Stimulated activated CD4-positive, alpha-beta T cell treated with anti-CD3 and anti-CD28 coated beads, TNF-alpha, amount 100 ng/mL, for 4 hours (primary cell): ENCODE measurements around the gene NECAB3.

Experiments
- DNase-seq, 3 experiments: peaks; one replicate each; pipeline ENCODE4 v3.0.0-alpha.2; 2020; ENCODE audit warnings: low read depth in 3 of 3

Gene NECAB3

GRCh38 chr20:33664085-33664761, 10.0 kb downstream of the NECAB3 start:
- DNase-seq: no peak

GRCh38 chr20:33663161-33664084, 10.8 kb downstream of the NECAB3 start:
- DNase-seq: peak; percentile 62 to 79 (median 65)

- DNase-seq: no peak
These were observed 12.1 kb downstream of the NECAB3 start, which contains the start of gene C20orf144 for GRCh38 chr20:33662172-33662571. Gene C20orf144, plus strand, starts transcription at chr20:33662327. Its CDS starts 19 bp downstream, at chr20:33662346.

DNA sequence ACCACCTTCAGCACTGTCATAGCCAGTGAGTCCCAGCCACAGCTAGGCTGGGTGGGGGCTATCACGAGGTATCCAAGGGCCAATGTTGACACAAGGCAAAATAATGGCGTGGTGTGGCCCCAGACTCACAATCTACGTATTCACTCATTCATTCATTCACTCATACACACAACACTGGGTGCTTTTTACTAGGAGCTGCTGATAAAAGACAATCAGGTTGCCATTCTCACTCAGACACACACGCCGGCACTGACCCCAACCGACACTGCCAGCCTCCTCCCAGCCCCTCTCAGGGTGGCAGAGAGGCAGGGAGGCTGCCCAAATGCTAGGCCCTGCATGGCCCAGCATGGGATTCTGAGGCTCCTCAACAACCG, 13.6 kb downstream of the NECAB3 start:
- no peak for DNase-seq

DNA sequence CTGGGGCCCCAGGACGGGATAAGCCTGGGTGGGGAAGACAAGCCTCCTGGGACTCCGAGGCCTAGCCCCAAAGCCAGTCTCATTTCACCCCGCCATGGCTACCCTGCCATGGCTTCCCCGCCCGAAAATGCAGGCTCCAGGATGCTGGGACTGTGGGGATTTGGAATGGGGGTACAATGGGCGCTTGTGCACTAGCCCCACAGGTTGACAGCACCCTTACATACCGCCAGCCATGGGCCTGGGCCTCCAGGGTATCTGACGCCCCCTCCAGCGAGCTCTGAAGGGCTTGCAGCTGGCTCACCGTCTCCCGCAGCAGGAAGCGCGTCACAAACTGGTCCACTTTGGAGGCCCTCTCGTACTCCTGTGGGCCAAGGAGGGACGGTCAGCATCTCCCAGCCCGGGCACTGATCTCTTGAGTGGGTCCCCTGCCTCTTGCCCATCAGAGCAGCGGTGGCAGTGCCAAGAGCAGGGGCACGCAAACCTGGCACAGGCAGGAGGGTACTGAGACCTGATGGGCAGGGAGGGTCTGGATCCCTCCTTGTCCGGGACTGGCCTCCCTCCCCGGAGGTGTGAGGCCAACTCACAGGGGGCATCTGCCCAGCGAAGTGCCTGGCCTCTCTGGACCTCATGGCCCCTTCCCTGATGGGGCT, 14.1 kb downstream of the NECAB3 start:
- DNase-seq: no peak

DNA sequence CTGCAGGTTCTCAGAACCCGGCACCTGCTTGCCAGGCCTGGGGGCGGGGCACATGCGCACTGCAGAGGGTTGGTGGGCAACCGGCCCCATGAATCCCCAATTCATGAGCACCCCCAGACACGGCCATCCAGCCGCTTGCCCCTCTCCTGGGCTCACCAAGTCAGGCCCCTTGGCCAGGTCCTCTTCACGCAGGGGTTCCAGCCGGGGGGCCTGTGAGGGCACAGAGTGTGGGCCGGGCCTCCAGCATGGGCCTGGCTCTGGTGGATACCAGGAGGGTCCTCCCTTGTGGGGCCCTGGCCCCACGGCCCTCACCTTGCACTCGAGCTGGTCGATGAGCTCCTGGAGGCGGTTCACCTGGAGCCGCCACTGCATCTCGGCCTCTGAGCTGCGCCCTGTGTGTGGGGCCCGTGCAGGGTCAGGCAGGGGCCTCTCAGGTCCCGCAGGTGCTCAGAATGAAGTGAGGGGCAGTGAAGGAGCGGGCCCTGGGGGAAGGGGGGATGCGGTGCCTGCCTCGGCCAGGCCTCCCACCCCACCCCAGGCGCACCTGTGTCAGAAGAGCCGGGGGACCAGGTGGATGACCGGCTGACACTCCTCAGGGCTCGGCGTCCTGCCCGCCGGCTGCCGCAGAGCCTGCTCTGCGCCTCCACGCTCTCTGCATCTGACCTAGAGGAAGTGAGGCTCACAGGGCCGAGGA, 14.7 kb downstream of the NECAB3 start:
- DNase-seq: no peak

DNA sequence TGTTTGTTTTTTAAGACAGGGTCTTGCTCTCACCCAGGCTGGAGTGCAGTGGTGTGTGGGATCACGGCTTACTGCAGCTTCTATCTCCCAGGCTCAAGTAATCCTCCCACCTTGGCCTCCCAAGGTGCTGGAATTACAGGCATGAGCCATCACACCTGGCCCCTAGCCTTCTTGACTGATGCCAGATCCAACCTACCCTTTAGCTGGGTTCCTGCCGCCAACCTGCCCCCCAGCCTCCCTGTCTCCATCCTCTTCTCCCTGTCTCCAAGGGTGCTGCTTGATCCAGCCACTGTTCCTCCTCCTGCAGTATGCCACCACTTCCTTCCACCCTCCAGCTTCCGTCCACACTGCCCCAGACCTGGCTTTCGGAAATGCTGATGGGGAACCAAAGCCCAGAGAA, 15.3 kb downstream of the NECAB3 start:
- DNase-seq: no peak

GRCh38 chr20:33658510-33658909, 15.7 kb downstream of the NECAB3 start:
- no peak for DNase-seq

- DNase-seq: no peak
These were observed 16.5 kb downstream of the NECAB3 start for GRCh38 chr20:33657704-33658095.

DNA sequence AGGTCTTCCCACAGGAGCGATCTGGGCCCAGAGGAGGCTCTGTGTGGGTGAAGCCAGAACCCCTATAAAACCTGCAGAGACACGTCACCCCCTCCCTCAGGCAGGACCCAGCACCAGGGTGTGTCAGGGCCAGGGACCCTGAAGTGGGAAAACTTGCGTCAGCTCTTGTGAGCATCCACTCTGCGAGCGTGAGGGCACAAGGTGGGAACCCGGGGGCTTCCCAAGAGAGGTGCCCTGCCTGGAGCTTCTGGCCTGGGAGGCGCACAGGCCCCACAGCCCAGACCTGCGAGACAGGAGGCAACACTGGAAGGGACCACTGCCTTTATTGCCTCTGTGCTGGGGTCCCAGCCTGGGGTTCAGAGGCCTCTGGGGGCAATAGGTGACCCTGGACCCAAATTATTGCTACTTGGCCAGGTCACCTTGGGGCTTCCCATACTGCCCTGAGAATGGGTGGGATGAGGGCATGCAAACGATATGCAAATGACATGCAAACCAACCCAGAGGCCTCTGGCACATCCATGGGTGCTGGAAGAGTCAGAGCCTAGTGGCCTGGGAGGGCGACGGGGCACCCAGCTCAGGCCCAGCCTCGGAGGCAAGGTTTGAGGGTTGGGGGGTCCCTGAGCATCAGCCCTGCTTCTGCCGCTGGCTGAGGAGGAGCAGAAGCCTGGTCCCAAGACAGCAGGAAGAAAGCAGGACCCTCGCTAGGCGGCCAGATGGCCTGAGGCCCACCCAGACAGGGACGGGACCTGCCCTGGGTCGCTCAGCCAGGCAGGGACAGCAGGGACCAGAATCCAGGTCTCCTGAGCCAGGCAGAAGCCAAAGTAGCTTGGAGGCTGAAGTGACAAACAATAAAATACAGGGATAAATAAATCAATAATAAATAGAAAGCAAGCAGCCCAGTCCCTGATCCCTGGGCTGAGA, 17.2 kb downstream of the NECAB3 start:
- DNase-seq: no peak

GRCh38 chr20:33656010-33656782, 18.0 kb downstream of the NECAB3 start:
- DNase-seq: no peak

- DNase-seq: no peak
These were observed 19.1 kb downstream of the NECAB3 start for GRCh38 chr20:33655164-33655563.

- DNase-seq: no peak
These were observed 19.5 kb downstream of the NECAB3 start for GRCh38 chr20:33654680-33655161.

DNA sequence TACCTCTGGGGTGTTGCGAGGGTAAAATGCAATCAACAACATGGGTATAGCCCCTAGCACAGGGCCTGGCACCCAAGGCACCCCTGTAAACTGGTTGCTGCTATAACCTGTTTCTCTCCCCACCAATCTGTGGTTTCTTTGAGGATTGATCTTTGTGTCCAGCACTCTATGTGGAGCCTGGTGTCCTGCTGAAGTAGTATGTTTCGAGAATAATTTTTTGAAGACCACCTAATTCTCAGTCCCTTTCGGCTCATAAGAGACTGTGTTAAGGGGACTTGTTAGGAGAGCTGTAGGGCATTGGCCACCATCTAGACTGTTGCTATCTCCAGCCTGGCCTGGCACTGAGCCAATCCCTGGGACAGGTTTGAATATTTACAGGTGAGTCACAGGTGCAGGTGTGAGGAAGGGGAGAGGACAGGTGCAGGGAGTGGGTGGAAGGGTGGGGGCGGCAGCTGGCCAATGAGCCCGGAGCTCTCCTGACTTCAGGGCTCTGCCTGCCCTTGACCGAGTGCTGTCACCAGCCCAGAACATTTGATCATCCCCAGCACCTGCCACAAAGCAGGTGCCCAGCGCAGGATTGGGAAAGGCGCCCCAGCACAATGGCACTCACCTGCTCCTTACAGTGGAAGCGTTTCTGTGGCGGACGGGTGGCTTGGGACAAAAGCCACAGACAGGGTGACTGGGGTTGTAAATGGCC, 20.2 kb downstream of the NECAB3 start:
- DNase-seq: no peak

GRCh38 chr20:33653218-33653899, 20.9 kb downstream of the NECAB3 start:
- peak in 1 of 3 experiments; percentile 13 for DNase-seq

DNA sequence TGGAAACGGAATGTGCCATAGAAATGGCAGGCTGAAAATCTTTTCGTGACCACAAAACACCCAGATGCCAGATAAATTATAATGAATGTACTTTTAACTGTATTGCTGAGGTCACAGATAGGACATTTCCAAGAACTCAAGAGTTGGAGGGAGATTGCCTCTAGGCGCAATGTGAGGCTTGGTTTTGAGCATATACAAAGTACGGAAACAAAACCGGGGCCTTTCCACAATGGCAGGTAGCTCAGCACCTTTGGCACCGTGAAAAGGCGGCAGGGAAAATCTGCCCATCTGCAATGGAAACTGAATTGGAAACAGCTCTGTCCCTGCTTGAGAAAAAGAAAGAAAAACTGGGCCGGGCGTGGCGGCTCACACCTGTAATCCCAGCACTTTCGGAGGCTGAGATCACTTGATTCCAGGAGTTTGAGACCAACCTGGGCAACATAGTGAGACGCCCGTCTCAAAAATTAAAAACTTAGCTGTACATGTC, 22.6 kb downstream of the NECAB3 start:
- no peak for DNase-seq

DNA sequence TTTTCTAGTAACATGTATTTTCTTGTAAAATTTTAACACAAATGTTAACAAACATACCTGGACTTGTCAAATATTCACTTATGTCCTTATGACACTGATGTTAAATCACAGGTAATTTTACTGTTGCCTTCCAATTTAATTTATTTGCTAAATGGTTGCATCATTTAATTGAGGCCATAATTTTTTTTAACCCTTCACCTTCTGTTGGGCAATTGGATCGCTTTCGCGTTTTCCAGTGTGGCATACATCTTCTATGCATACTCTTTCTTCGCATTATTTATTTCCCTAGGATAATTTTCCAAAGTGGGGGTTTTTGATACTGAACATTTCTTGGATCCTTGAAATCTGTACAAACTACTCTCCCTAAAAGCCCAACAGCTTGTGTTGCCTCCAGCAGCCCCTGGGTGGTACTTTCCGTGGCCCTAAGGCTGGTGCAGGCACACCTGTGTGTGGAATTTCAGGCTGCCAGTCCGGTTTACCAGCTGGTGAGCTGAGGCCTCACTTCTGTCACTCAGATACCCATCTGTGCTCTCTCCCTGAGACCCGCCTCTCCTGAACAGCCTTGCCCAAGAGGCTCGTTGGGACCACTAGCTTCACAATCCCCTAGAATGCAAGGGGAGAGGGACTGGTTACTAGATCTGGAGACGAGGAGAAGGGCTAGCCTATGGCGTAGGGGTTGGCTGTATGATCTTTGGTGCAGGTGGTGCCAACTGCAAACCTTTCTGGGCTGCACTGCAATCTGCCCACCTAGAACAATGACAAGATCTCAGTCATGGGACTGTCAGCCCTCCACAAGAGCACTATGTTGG, 23.3 kb downstream of the NECAB3 start:
- no peak for DNase-seq
